OCI-LY1 (cell line): ENCODE data around the gene GALNT18.

ENCODE experiments used
- EZH2 ChIP-seq: fragments of 200-600 bp; sonication (generic), shearing (Covaris generic); IDR thresholded peaks from 2 replicates; pipeline ENCODE4 v1.8.0; 2017; ENCODE audit warnings: borderline replicate concordance, mixed run types, mild to moderate bottlenecking, antibody characterized with exemption, low read length, moderate library complexity, mixed read lengths
- TF ChIP-seq, protein P1 (sequence below): fragments of 200-600 bp; sonication (generic), shearing (Covaris generic); IDR thresholded peaks from 2 replicates; pipeline ENCODE4 v1.5.1; 2017; ENCODE audit warnings: mild to moderate bottlenecking, antibody characterized with exemption, low read length, moderate library complexity, mixed read lengths

- TF ChIP-seq, protein P1, sequence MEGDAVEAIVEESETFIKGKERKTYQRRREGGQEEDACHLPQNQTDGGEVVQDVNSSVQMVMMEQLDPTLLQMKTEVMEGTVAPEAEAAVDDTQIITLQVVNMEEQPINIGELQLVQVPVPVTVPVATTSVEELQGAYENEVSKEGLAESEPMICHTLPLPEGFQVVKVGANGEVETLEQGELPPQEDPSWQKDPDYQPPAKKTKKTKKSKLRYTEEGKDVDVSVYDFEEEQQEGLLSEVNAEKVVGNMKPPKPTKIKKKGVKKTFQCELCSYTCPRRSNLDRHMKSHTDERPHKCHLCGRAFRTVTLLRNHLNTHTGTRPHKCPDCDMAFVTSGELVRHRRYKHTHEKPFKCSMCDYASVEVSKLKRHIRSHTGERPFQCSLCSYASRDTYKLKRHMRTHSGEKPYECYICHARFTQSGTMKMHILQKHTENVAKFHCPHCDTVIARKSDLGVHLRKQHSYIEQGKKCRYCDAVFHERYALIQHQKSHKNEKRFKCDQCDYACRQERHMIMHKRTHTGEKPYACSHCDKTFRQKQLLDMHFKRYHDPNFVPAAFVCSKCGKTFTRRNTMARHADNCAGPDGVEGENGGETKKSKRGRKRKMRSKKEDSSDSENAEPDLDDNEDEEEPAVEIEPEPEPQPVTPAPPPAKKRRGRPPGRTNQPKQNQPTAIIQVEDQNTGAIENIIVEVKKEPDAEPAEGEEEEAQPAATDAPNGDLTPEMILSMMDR, result no peak
- TF ChIP-seq EZH2, result no peak
Observed at GRCh38 chr11:11558396-11558795, 63.4 kb downstream of the GALNT18 start.
